ENCODE results near the gene ZDHHC18.
"Not testable (repeated sequence)": the region's sequence is repeated elsewhere in the genome, so short reads cannot be mapped to it uniquely, and the experiment has no call there.

Gene ZDHHC18

GRCh38 chr1:26787706-26788514, 38.6 kb upstream of the ZDHHC18 start, which contains the start of gene PIGV:
Gene PIGV, plus strand, starts transcription at chr1:26787950. Its CDS starts 2,866 bp downstream, at chr1:26790816.
- peaks cover 81% of the 10 kb centered on the region for H3K4me1 Mint-ChIP-seq (ENCODE audit: low read depth)
- peak within 1 kb of the TSS; percentile 82 for H3K4me3 Mint-ChIP-seq
- no peaks in the 10 kb centered on the region for H3K27me3 Mint-ChIP-seq
- H3K9me3 Mint-ChIP-seq = no peaks in the 10 kb centered on the region
- peak within 1 kb of the TSS; percentile 96 for H3K27ac Mint-ChIP-seq
- DNase-seq = peak; percentile 95
- peaks cover 49% of the 10 kb centered on the region for H3K36me3 Mint-ChIP-seq (ENCODE audit: low read depth)

GRCh38 chr1:26788515-26788785, 38.0 kb upstream of the ZDHHC18 start:
- H3K27me3 Mint-ChIP-seq = no peaks in the 10 kb centered on the region
- H3K9me3 Mint-ChIP-seq = no peaks in the 10 kb centered on the region
- peaks cover 49% of the 10 kb centered on the region for H3K36me3 Mint-ChIP-seq (ENCODE audit: low read depth)
- DNase-seq = no peak
- peak overlapping the region; percentile 82 for H3K4me3 Mint-ChIP-seq
- peak overlapping the region; percentile 96 for H3K27ac Mint-ChIP-seq
- peaks cover 81% of the 10 kb centered on the region for H3K4me1 Mint-ChIP-seq (ENCODE audit: low read depth)

GRCh38 chr1:26788836-26789611, 37.5 kb upstream of the ZDHHC18 start:
- Mint-ChIP-seq H3K27me3 (no peaks in the 10 kb centered on the region), H3K4me3 (peak overlapping the region; percentile 82), H3K4me1 (ENCODE audit: low read depth) (peaks cover 77% of the 10 kb centered on the region)

GRCh38 chr1:26789612-26789865, 36.9 kb upstream of the ZDHHC18 start:
- peak overlapping the region; percentile 96 for H3K27ac Mint-ChIP-seq
- H3K9me3 Mint-ChIP-seq = no peaks in the 10 kb centered on the region
- peaks cover 72% of the 10 kb centered on the region for H3K4me1 Mint-ChIP-seq (ENCODE audit: low read depth)
- H3K36me3 Mint-ChIP-seq (ENCODE audit: low read depth) = peaks cover 55% of the 10 kb centered on the region
- DNase-seq = no peak
- H3K4me3 Mint-ChIP-seq = peak overlapping the region; percentile 82
- no peaks in the 10 kb centered on the region for H3K27me3 Mint-ChIP-seq

More at GRCh38 chr1:26788836-26789611, 37.5 kb upstream of the ZDHHC18 start:
- no peaks in the 10 kb centered on the region for H3K9me3 Mint-ChIP-seq
- peak overlapping the region; percentile 96 for H3K27ac Mint-ChIP-seq
- peak; percentile 85 for DNase-seq
- H3K36me3 Mint-ChIP-seq (ENCODE audit: low read depth) = peaks cover 50% of the 10 kb centered on the region

GRCh38 chr1:26789931-26790330, 36.6 kb upstream of the ZDHHC18 start:
- H3K4me3 Mint-ChIP-seq = peak overlapping the region; percentile 82
- peak overlapping the region; percentile 96 for H3K27ac Mint-ChIP-seq
- H3K36me3 Mint-ChIP-seq (ENCODE audit: low read depth) = peaks cover 59% of the 10 kb centered on the region
- DNase-seq = no peak
- no peaks in the 10 kb centered on the region for H3K27me3 Mint-ChIP-seq
- H3K4me1 Mint-ChIP-seq (ENCODE audit: low read depth) = peaks cover 68% of the 10 kb centered on the region
- H3K9me3 Mint-ChIP-seq = no peaks in the 10 kb centered on the region

- H3K4me1 Mint-ChIP-seq (ENCODE audit: low read depth) = peaks cover 63% of the 10 kb centered on the region
- peaks cover 65% of the 10 kb centered on the region for H3K36me3 Mint-ChIP-seq (ENCODE audit: low read depth)
- peak; percentile 68 for DNase-seq
- no peaks in the 10 kb centered on the region for H3K27me3 Mint-ChIP-seq
- H3K4me3 Mint-ChIP-seq = peak overlapping the region; percentile 82
- peak overlapping the region; percentile 96 for H3K27ac Mint-ChIP-seq
- H3K9me3 Mint-ChIP-seq = no peaks in the 10 kb centered on the region
Measured at GRCh38 chr1:26790551-26790953, 35.9 kb upstream of the ZDHHC18 start.

- H3K36me3 Mint-ChIP-seq (ENCODE audit: low read depth) = peaks cover 70% of the 10 kb centered on the region
- peak overlapping the region; percentile 82 for H3K4me3 Mint-ChIP-seq
- DNase-seq = no peak
- peaks cover 57% of the 10 kb centered on the region for H3K4me1 Mint-ChIP-seq (ENCODE audit: low read depth)
- no peaks in the 10 kb centered on the region for H3K27me3 Mint-ChIP-seq
- H3K27ac Mint-ChIP-seq = peak overlapping the region; percentile 96
- H3K9me3 Mint-ChIP-seq = no peaks in the 10 kb centered on the region
Measured at GRCh38 chr1:26791148-26791547, 35.3 kb upstream of the ZDHHC18 start.

GRCh38 chr1:26791626-26792025, 34.9 kb upstream of the ZDHHC18 start:
- Mint-ChIP-seq H3K27ac (peak overlapping the region; percentile 96), H3K36me3 (ENCODE audit: low read depth) (peaks cover 75% of the 10 kb centered on the region), H3K27me3 (no peaks in the 10 kb centered on the region), H3K4me1 (ENCODE audit: low read depth) (peaks cover 52% of the 10 kb centered on the region), H3K4me3 (peak overlapping the region; percentile 82), H3K9me3 (no peaks in the 10 kb centered on the region)
- DNase-seq = no peak

GRCh38 chr1:26792924-26793323, 33.6 kb upstream of the ZDHHC18 start:
- Mint-ChIP-seq H3K27me3 (no peaks in the 10 kb centered on the region), H3K4me3 (no peak overlapping the region), H3K36me3 (ENCODE audit: low read depth) (peaks cover 83% of the 10 kb centered on the region), H3K4me1 (ENCODE audit: low read depth) (peaks cover 49% of the 10 kb centered on the region), H3K9me3 (no peaks in the 10 kb centered on the region), H3K27ac (peak overlapping the region; percentile 23)
- DNase-seq = no peak

GRCh38 chr1:26794391-26794790, 32.1 kb upstream of the ZDHHC18 start:
- no peak for DNase-seq

GRCh38 chr1:26797627-26798026, 28.9 kb upstream of the ZDHHC18 start:
- peaks cover 61% of the 10 kb centered on the region for H3K36me3 Mint-ChIP-seq (ENCODE audit: low read depth)
- H3K4me1 Mint-ChIP-seq (ENCODE audit: low read depth) = peaks cover 52% of the 10 kb centered on the region
- no peaks in the 10 kb centered on the region for H3K27me3 Mint-ChIP-seq
- H3K27ac Mint-ChIP-seq = peak overlapping the region; percentile 50
- H3K9me3 Mint-ChIP-seq = no peaks in the 10 kb centered on the region
- H3K4me3 Mint-ChIP-seq = no peak overlapping the region
- no peak for DNase-seq

More at GRCh38 chr1:26794391-26794790, 32.1 kb upstream of the ZDHHC18 start:
- Mint-ChIP-seq H3K4me3 (no peak overlapping the region), H3K27ac (peak overlapping the region; percentile 2), H3K36me3 (ENCODE audit: low read depth) (peaks cover 74% of the 10 kb centered on the region), H3K9me3 (no peaks in the 10 kb centered on the region), H3K27me3 (no peaks in the 10 kb centered on the region), H3K4me1 (ENCODE audit: low read depth) (peaks cover 52% of the 10 kb centered on the region)

GRCh38 chr1:26799479-26800142, 26.9 kb upstream of the ZDHHC18 start:
- DNase-seq = peak; percentile 52
- Mint-ChIP-seq H3K27me3 (no peaks in the 10 kb centered on the region), H3K9me3 (no peaks in the 10 kb centered on the region), H3K27ac (peak overlapping the region; percentile 94), H3K4me1 (ENCODE audit: low read depth) (peaks cover 44% of the 10 kb centered on the region), H3K36me3 (ENCODE audit: low read depth) (peaks cover 42% of the 10 kb centered on the region), H3K4me3 (peak overlapping the region; percentile 61)

- not testable (repeated sequence) for DNase-seq; H3K27me3 Mint-ChIP-seq; H3K4me3 Mint-ChIP-seq; H3K36me3 Mint-ChIP-seq (ENCODE audit: low read depth); H3K27ac Mint-ChIP-seq; H3K9me3 Mint-ChIP-seq
- H3K4me1 Mint-ChIP-seq (ENCODE audit: low read depth) = peaks cover 37% of the 10 kb centered on the region
Measured at GRCh38 chr1:26803932-26804331, 22.6 kb upstream of the ZDHHC18 start.

- DNase-seq = peak; percentile 73
- not testable (repeated sequence) for H3K27me3 Mint-ChIP-seq; H3K36me3 Mint-ChIP-seq (ENCODE audit: low read depth); H3K9me3 Mint-ChIP-seq; H3K4me3 Mint-ChIP-seq
- Mint-ChIP-seq H3K27ac (peak overlapping the region; percentile 68), H3K4me1 (ENCODE audit: low read depth) (peaks cover 32% of the 10 kb centered on the region)
Measured at GRCh38 chr1:26810105-26810504, 16.4 kb upstream of the ZDHHC18 start.

GRCh38 chr1:26811057-26811456, 15.4 kb upstream of the ZDHHC18 start:
- Mint-ChIP-seq H3K27me3 (no peaks in the 10 kb centered on the region), H3K36me3 (ENCODE audit: low read depth) (no peaks in the 10 kb centered on the region), H3K4me3 (no peak overlapping the region), H3K4me1 (ENCODE audit: low read depth) (peaks cover 28% of the 10 kb centered on the region), H3K9me3 (no peaks in the 10 kb centered on the region), H3K27ac (no peak overlapping the region)
- no peak for DNase-seq

All from activated T-cell treated with anti-CD3 and anti-CD28 coated beads, Interleukin-2, amount 50 U/mL, for 24 hours (primary cell).